Measurements from ENCODE around the gene RAB40C. TPM values are rescaled to one million over a fixed set of nuclear protein-coding genes. Genes with fewer than 3 reads are reported as not detected.

Gene RAB40C
- total and polyA plus RNA-seq, 4 donors = 25.1 to 58.9 (median 43.9) TPM

DNA sequence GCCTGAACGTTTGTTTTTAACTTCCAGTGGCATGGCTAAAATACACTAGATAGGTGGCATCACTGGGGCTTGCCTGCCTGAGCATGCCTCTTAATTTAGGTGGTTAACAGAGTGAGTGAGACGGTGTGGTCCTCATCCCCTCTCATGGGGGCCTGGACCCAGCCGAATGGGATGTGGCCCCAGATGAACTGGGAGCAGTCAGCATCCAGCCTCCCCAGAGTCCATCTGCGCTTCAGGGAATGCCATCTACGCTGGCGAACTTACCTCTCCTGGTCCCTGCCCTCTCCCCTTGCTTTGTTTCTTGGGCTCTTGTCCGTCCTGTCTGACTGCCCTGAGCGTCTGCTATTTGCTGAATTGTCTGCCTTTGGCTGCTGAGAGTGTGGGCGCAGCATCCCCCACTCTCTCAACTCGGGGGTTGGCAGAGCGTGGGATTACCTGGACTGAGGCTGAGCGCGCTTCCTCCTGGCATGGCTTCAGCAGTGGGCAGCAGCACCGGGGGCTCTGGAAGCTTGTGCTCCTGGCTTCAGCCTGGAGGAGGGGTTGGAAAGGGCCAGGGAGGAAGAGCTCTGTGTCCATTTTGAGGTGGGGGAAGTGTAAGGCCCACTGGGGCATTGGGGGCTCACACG lies 2.1 kb downstream of the RAB40C start:
- Histone ChIP-seq H3K9me3 (ENCODE audit: control insufficient read depth in 4 of 4, insufficient read depth in 3 of 4, low read length in 3 of 4) (no peaks in the 10 kb centered on the region), H3K9ac (ENCODE audit: insufficient read depth in 1 of 2, low read length in 2 of 2) (no peak overlapping the region), H3K36me3 (ENCODE audit: control insufficient read depth in 4 of 4, insufficient read depth in 4 of 4, low read length in 4 of 4) (peaks cover 0 to 5% (median 3%) of the 10 kb centered on the region in 4 donors), H3K4me3 (no peak overlapping the region), H3K27ac (ENCODE audit: low read depth in 1 of 2, low read length in 1 of 2) (peak overlapping the region in 1 of 2 donors; percentile 71), H3K4me1 (ENCODE audit: control insufficient read depth in 5 of 5, insufficient read depth in 5 of 5, low read length in 5 of 5) (peaks cover 0 to 43% (median 21%) of the 10 kb centered on the region in 5 donors), H3K27me3 (ENCODE audit: control insufficient read depth in 3 of 3, insufficient read depth in 3 of 3, low read length in 2 of 3) (no peaks in the 10 kb centered on the region)
- TF ChIP-seq, protein P1, sequence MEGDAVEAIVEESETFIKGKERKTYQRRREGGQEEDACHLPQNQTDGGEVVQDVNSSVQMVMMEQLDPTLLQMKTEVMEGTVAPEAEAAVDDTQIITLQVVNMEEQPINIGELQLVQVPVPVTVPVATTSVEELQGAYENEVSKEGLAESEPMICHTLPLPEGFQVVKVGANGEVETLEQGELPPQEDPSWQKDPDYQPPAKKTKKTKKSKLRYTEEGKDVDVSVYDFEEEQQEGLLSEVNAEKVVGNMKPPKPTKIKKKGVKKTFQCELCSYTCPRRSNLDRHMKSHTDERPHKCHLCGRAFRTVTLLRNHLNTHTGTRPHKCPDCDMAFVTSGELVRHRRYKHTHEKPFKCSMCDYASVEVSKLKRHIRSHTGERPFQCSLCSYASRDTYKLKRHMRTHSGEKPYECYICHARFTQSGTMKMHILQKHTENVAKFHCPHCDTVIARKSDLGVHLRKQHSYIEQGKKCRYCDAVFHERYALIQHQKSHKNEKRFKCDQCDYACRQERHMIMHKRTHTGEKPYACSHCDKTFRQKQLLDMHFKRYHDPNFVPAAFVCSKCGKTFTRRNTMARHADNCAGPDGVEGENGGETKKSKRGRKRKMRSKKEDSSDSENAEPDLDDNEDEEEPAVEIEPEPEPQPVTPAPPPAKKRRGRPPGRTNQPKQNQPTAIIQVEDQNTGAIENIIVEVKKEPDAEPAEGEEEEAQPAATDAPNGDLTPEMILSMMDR (IDR thresholded peaks at IDR 0.05; ENCODE audit: control extremely low read depth, extremely low read depth) = no peak
- DNase-seq = no peak
- no peak for ATAC-seq (ENCODE audit: insufficient read depth, low FRiP score)
- WGBS, 2 donors = 71 to 73% methylated on average over 15 of the region's 15 CpGs

DNA sequence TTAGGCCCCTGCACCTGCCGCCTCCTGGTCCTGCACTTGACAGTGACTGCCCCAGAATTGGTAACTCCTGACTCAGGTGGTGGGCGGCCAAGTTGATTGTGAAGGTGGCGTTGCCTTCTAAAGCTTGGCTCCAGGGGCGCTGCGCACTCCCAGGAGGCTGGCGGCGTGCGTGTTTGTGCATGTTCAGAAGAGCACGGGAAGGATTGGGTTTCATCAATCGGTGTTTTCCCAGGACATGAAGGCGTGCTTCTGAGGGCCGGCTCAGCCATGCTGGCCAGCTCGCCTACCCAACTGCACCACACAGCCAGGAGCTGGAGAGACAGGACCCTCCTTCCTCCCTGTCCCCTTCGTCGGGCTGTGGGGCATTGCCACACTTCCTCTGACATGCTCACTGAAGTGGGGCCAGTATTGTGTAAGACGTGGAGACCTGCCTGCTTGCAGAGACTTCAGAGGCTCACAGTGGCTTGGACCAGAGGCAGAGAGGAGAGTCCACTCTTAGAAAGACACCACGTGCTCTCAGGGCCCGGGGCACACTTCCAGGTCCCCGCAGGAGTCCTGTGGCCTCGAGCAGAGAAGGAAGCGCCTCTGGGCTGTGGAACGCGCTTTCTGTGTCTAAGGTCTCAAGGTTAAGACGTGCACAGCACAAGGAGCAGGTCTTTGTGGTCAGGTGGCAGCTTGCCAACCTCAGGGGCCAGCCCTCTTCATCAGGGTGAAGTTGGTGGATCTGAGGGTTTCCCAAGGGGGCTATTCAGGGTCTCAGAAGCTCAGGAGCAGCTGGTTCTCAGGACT lies 2.8 kb downstream of the RAB40C start:
- TF ChIP-seq, protein P1 (IDR thresholded peaks at IDR 0.05; ENCODE audit: control extremely low read depth, extremely low read depth) = no peak
- DNase-seq = peak in 2 of 3 donors; percentile 29 to 46
- WGBS, 2 donors = 39 to 49% methylated on average over 24 of the region's 24 CpGs
- Histone ChIP-seq H3K9ac (ENCODE audit: insufficient read depth in 1 of 2, low read length in 2 of 2) (no peak overlapping the region), H3K27me3 (ENCODE audit: control insufficient read depth in 3 of 3, insufficient read depth in 3 of 3, low read length in 2 of 3) (no peaks in the 10 kb centered on the region), H3K4me3 (no peak overlapping the region), H3K9me3 (ENCODE audit: control insufficient read depth in 4 of 4, insufficient read depth in 3 of 4, low read length in 3 of 4) (no peaks in the 10 kb centered on the region), H3K36me3 (ENCODE audit: control insufficient read depth in 4 of 4, insufficient read depth in 4 of 4, low read length in 4 of 4) (peaks cover 0 to 5% (median 3%) of the 10 kb centered on the region in 4 donors), H3K27ac (ENCODE audit: low read depth in 1 of 2, low read length in 1 of 2) (peak overlapping the region in 1 of 2 donors; percentile 71), H3K4me1 (ENCODE audit: control insufficient read depth in 5 of 5, insufficient read depth in 5 of 5, low read length in 5 of 5) (peaks cover 0 to 38% (median 21%) of the 10 kb centered on the region in 5 donors)
- ATAC-seq (ENCODE audit: insufficient read depth, low FRiP score) = no peak

DNA sequence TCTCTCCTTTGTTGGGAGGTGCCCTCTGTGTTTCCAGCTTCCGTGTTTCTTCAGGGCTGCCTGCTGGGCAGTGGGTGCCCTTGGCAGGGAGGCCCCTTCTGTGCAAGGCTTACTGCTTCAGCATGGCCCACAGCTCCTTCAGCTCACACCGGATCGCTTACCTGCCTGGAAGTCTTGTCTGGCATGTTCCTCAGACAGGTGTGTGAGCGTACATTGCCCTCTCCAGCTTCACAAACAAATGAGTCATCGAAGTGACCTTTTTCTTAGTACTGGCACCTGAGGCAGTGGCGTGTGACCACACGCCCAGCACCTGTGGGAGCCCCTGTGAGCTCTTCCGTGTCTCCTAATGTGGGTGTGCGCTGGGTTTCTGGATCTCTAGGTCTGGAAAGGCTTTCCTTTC lies 3.5 kb downstream of the RAB40C start:
- peaks cover 0 to 31% (median 21%) of the 10 kb centered on the region in 5 donors for H3K4me1 ChIP-seq (ENCODE audit: control insufficient read depth in 5 of 5, insufficient read depth in 5 of 5, low read length in 5 of 5)
- H3K4me3 ChIP-seq = no peak overlapping the region
- peak overlapping the region in 1 of 2 donors; percentile 71 for H3K27ac ChIP-seq (ENCODE audit: low read depth in 1 of 2, low read length in 1 of 2)
- no peaks in the 10 kb centered on the region for H3K27me3 ChIP-seq (ENCODE audit: control insufficient read depth in 3 of 3, insufficient read depth in 3 of 3, low read length in 2 of 3)
- 70 to 87% methylated on average over 9 of the region's 9 CpGs for WGBS, 2 donors
- TF ChIP-seq, protein P1 (IDR thresholded peaks at IDR 0.05; ENCODE audit: control extremely low read depth, extremely low read depth) = no peak
- DNase-seq = peak in 1 of 3 donors; percentile 19
- H3K36me3 ChIP-seq (ENCODE audit: control insufficient read depth in 4 of 4, insufficient read depth in 4 of 4, low read length in 4 of 4) = peaks cover 0 to 5% (median 3%) of the 10 kb centered on the region in 4 donors
- no peak overlapping the region for H3K9ac ChIP-seq (ENCODE audit: insufficient read depth in 1 of 2, low read length in 2 of 2)
- ATAC-seq (ENCODE audit: insufficient read depth, low FRiP score) = no peak
- no peaks in the 10 kb centered on the region for H3K9me3 ChIP-seq (ENCODE audit: control insufficient read depth in 4 of 4, insufficient read depth in 3 of 4, low read length in 3 of 4)

All from lung (tissue), 12 donors.